Measurements from ENCODE around the gene CTNNA3.
"Not testable (repeated sequence)": the region's sequence is repeated elsewhere in the genome, so short reads cannot be mapped to it uniquely, and the experiment has no call there.

CTNNA3 gene

GRCh38 chr10:67596641-67597040 is 99.4 kb downstream of the CTNNA3 start:
- H3K4me3 ChIP-seq (ENCODE audit: low read length), result no peak overlapping the region

GRCh38 chr10:67587771-67588170 is 108.2 kb downstream of the CTNNA3 start:
- no peaks in the 10 kb centered on the region for H3K27me3 ChIP-seq (ENCODE audit: insufficient read depth, low read length)
- H3K4me1 ChIP-seq (ENCODE audit: insufficient read depth, low read length), result no peaks in the 10 kb centered on the region
- H3K4me3 ChIP-seq (ENCODE audit: low read length), result no peak overlapping the region
- H3K36me3 ChIP-seq (ENCODE audit: insufficient read depth, low read depth, low read length), result no peaks in the 10 kb centered on the region
- H3K9me3 ChIP-seq (ENCODE audit: insufficient read depth, low read depth, low read length), result peaks cover 31% of the 10 kb centered on the region
- H3K9ac ChIP-seq (ENCODE audit: low read depth, low read length), result no peak overlapping the region
- H3K27ac ChIP-seq (ENCODE audit: low read length), result no peak overlapping the region

More at GRCh38 chr10:67596641-67597040, 99.4 kb downstream of the CTNNA3 start:
- no peaks in the 10 kb centered on the region for H3K27me3 ChIP-seq (ENCODE audit: insufficient read depth, low read length)
- H3K9ac ChIP-seq (ENCODE audit: low read depth, low read length), result no peak overlapping the region
- H3K27ac ChIP-seq (ENCODE audit: low read length), result no peak overlapping the region
- no peaks in the 10 kb centered on the region for H3K36me3 ChIP-seq (ENCODE audit: insufficient read depth, low read depth, low read length)
- no peaks in the 10 kb centered on the region for H3K9me3 ChIP-seq (ENCODE audit: insufficient read depth, low read depth, low read length)
- H3K4me1 ChIP-seq (ENCODE audit: insufficient read depth, low read length), result no peaks in the 10 kb centered on the region

- no peak overlapping the region for H3K4me3 ChIP-seq (ENCODE audit: low read length)
- H3K4me1 ChIP-seq (ENCODE audit: insufficient read depth, low read length), result no peaks in the 10 kb centered on the region
- H3K9me3 ChIP-seq (ENCODE audit: insufficient read depth, low read depth, low read length), result no peaks in the 10 kb centered on the region
- no peaks in the 10 kb centered on the region for H3K36me3 ChIP-seq (ENCODE audit: insufficient read depth, low read depth, low read length)
- H3K9ac ChIP-seq (ENCODE audit: low read depth, low read length), result no peak overlapping the region
- H3K27me3 ChIP-seq (ENCODE audit: insufficient read depth, low read length), result no peaks in the 10 kb centered on the region
- no peak overlapping the region for H3K27ac ChIP-seq (ENCODE audit: low read length)
Observed at GRCh38 chr10:67575532-67575931, 120.5 kb downstream of the CTNNA3 start.

GRCh38 chr10:67573484-67573883 is 122.5 kb downstream of the CTNNA3 start:
- no peak overlapping the region for H3K27ac ChIP-seq (ENCODE audit: low read length)
- no peaks in the 10 kb centered on the region for H3K9me3 ChIP-seq (ENCODE audit: insufficient read depth, low read depth, low read length)
- H3K36me3 ChIP-seq (ENCODE audit: insufficient read depth, low read depth, low read length), result no peaks in the 10 kb centered on the region
- no peaks in the 10 kb centered on the region for H3K27me3 ChIP-seq (ENCODE audit: insufficient read depth, low read length)
- H3K4me1 ChIP-seq (ENCODE audit: insufficient read depth, low read length), result no peaks in the 10 kb centered on the region
- no peak overlapping the region for H3K4me3 ChIP-seq (ENCODE audit: low read length)
- no peak overlapping the region for H3K9ac ChIP-seq (ENCODE audit: low read depth, low read length)

GRCh38 chr10:67571503-67571902 is 124.5 kb downstream of the CTNNA3 start:
- Histone ChIP-seq H3K27ac (ENCODE audit: low read length) (no peak overlapping the region), H3K9me3 (ENCODE audit: insufficient read depth, low read depth, low read length) (no peaks in the 10 kb centered on the region), H3K27me3 (ENCODE audit: insufficient read depth, low read length) (no peaks in the 10 kb centered on the region), H3K36me3 (ENCODE audit: insufficient read depth, low read depth, low read length) (no peaks in the 10 kb centered on the region), H3K4me3 (ENCODE audit: low read length) (no peak overlapping the region), H3K9ac (ENCODE audit: low read depth, low read length) (no peak overlapping the region), H3K4me1 (ENCODE audit: insufficient read depth, low read length) (no peaks in the 10 kb centered on the region)

- H3K4me1 ChIP-seq (ENCODE audit: insufficient read depth, low read length); H3K4me3 ChIP-seq (ENCODE audit: low read length); H3K9me3 ChIP-seq (ENCODE audit: insufficient read depth, low read depth, low read length); H3K27ac ChIP-seq (ENCODE audit: low read length); H3K36me3 ChIP-seq (ENCODE audit: insufficient read depth, low read depth, low read length); H3K9ac ChIP-seq (ENCODE audit: low read depth, low read length); H3K27me3 ChIP-seq (ENCODE audit: insufficient read depth, low read length): not testable (repeated sequence)
Observed at GRCh38 chr10:67558311-67558710, 137.7 kb downstream of the CTNNA3 start.

GRCh38 chr10:67553254-67553653 is 142.7 kb downstream of the CTNNA3 start:
- Histone ChIP-seq H3K9me3 (ENCODE audit: insufficient read depth, low read depth, low read length) (peaks cover 5% of the 10 kb centered on the region; the same call in 1 of the 2 replicates), H3K36me3 (ENCODE audit: insufficient read depth, low read depth, low read length) (no peaks in the 10 kb centered on the region), H3K4me1 (ENCODE audit: insufficient read depth, low read length) (no peaks in the 10 kb centered on the region)

GRCh38 chr10:67550838-67551402 is 145.1 kb downstream of the CTNNA3 start:
- Histone ChIP-seq H3K4me3 (ENCODE audit: low read length) (no peak overlapping the region), H3K27ac (ENCODE audit: low read length) (no peak overlapping the region), H3K4me1 (ENCODE audit: insufficient read depth, low read length) (no peaks in the 10 kb centered on the region), H3K27me3 (ENCODE audit: insufficient read depth, low read length) (no peaks in the 10 kb centered on the region), H3K36me3 (ENCODE audit: insufficient read depth, low read depth, low read length) (no peaks in the 10 kb centered on the region), H3K9ac (ENCODE audit: low read depth, low read length) (no peak overlapping the region), H3K9me3 (ENCODE audit: insufficient read depth, low read depth, low read length) (no peaks in the 10 kb centered on the region)

More at GRCh38 chr10:67553254-67553653, 142.7 kb downstream of the CTNNA3 start:
- no peak overlapping the region for H3K4me3 ChIP-seq (ENCODE audit: low read length)
- H3K27ac ChIP-seq (ENCODE audit: low read length), result no peak overlapping the region
- H3K9ac ChIP-seq (ENCODE audit: low read depth, low read length), result no peak overlapping the region
- H3K27me3 ChIP-seq (ENCODE audit: insufficient read depth, low read length), result no peaks in the 10 kb centered on the region

GRCh38 chr10:67550046-67550445 is 145.9 kb downstream of the CTNNA3 start:
- H3K9ac ChIP-seq (ENCODE audit: low read depth, low read length), result no peak overlapping the region
- H3K27me3 ChIP-seq (ENCODE audit: insufficient read depth, low read length), result no peaks in the 10 kb centered on the region
- no peak overlapping the region for H3K4me3 ChIP-seq (ENCODE audit: low read length)
- H3K36me3 ChIP-seq (ENCODE audit: insufficient read depth, low read depth, low read length), result no peaks in the 10 kb centered on the region
- no peaks in the 10 kb centered on the region for H3K9me3 ChIP-seq (ENCODE audit: insufficient read depth, low read depth, low read length)
- H3K4me1 ChIP-seq (ENCODE audit: insufficient read depth, low read length), result no peaks in the 10 kb centered on the region
- H3K27ac ChIP-seq (ENCODE audit: low read length), result no peak overlapping the region

- H3K27ac ChIP-seq (ENCODE audit: low read length), result no peak overlapping the region
- H3K36me3 ChIP-seq (ENCODE audit: insufficient read depth, low read depth, low read length), result no peaks in the 10 kb centered on the region
- H3K9me3 ChIP-seq (ENCODE audit: insufficient read depth, low read depth, low read length), result no peaks in the 10 kb centered on the region
Observed at GRCh38 chr10:67549390-67549789, 146.6 kb downstream of the CTNNA3 start.

GRCh38 chr10:67541411-67541810 is 154.6 kb downstream of the CTNNA3 start:
- no peak overlapping the region for H3K4me3 ChIP-seq (ENCODE audit: low read length)
- H3K9ac ChIP-seq (ENCODE audit: low read depth, low read length), result no peak overlapping the region
- no peaks in the 10 kb centered on the region for H3K9me3 ChIP-seq (ENCODE audit: insufficient read depth, low read depth, low read length)
- H3K4me1 ChIP-seq (ENCODE audit: insufficient read depth, low read length), result no peaks in the 10 kb centered on the region
- no peaks in the 10 kb centered on the region for H3K27me3 ChIP-seq (ENCODE audit: insufficient read depth, low read length)
- no peak overlapping the region for H3K27ac ChIP-seq (ENCODE audit: low read length)
- H3K36me3 ChIP-seq (ENCODE audit: insufficient read depth, low read depth, low read length), result no peaks in the 10 kb centered on the region

More at GRCh38 chr10:67549390-67549789, 146.6 kb downstream of the CTNNA3 start:
- Histone ChIP-seq H3K9ac (ENCODE audit: low read depth, low read length) (no peak overlapping the region), H3K4me3 (ENCODE audit: low read length) (no peak overlapping the region), H3K27me3 (ENCODE audit: insufficient read depth, low read length) (no peaks in the 10 kb centered on the region), H3K4me1 (ENCODE audit: insufficient read depth, low read length) (no peaks in the 10 kb centered on the region)

- no peak overlapping the region for H3K27ac ChIP-seq (ENCODE audit: low read length)
- H3K9me3 ChIP-seq (ENCODE audit: insufficient read depth, low read depth, low read length), result no peaks in the 10 kb centered on the region
- no peaks in the 10 kb centered on the region for H3K36me3 ChIP-seq (ENCODE audit: insufficient read depth, low read depth, low read length)
- H3K27me3 ChIP-seq (ENCODE audit: insufficient read depth, low read length), result no peaks in the 10 kb centered on the region
- H3K4me3 ChIP-seq (ENCODE audit: low read length), result no peak overlapping the region
- no peak overlapping the region for H3K9ac ChIP-seq (ENCODE audit: low read depth, low read length)
- no peaks in the 10 kb centered on the region for H3K4me1 ChIP-seq (ENCODE audit: insufficient read depth, low read length)
Observed at GRCh38 chr10:67539312-67539711, 156.7 kb downstream of the CTNNA3 start.
